ENCODE data around the gene WNT2.

The WNT2 gene

DNA sequence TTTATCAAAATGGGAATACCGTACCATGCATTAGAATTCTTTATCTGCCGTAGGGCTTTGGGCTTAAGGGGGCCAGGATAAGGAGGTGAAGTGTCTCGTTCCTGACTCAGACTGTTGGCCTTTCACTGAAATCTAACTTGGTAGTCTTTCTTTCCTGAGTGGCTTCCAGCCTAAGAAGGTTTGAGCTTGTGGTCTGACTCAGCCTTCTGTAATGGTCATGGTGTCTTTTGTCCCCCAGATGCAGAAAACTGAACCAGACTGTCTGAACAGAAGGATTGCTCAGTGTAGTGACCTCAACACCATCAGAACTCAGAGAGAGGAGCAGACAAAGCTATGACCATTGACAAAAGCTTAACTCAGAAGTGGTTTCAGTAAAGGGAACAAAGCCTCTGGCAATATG lies 39.5 kb downstream of the WNT2 start:
- Mint-ChIP-seq H3K4me1 (ENCODE audit: low read depth) (no peaks in the 10 kb centered on the region), H3K4me3 (no peak overlapping the region), H3K27ac (no peak overlapping the region), H3K27me3 (peaks cover 2% of the 10 kb centered on the region), H3K36me3 (ENCODE audit: low read depth) (no peaks in the 10 kb centered on the region), H3K9me3 (no peaks in the 10 kb centered on the region)
- intact Hi-C loops (cut with micrococcal nuclease): no loop called here

DNA sequence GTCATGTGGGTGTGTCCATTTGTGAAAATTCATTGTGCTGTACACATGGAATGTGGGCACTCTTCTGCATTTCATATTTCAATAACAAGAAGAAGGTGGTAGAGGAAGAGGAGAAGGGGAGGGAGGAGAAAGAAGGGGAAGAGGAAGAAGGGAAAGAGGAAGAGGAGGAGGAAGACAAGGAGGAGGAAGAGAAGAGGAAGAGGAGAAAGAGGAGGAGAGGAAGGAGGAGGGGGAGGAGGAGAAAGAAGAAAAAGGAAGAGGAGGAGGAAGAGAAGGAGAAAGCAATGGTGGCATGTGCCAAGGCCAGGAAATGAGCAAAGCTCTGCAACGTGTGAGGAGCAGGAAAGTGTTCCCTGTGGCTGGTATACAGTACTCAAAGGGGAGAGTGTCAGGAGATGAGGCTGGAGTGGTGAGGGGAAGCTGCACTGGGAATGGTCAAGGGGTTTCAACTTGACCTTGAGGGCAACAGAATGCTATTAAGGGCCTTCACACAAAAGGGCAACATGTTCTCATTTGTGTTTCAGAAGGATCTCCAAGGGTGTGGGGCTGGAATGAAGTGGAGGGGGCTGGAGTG lies 40.5 kb downstream of the WNT2 start:
- Mint-ChIP-seq H3K9me3 (no peaks in the 10 kb centered on the region), H3K27ac (no peak overlapping the region), H3K36me3 (ENCODE audit: low read depth) (no peaks in the 10 kb centered on the region), H3K27me3 (peaks cover 2% of the 10 kb centered on the region), H3K4me3 (no peak overlapping the region), H3K4me1 (ENCODE audit: low read depth) (no peaks in the 10 kb centered on the region)
- intact Hi-C loops (cut with micrococcal nuclease): no loop called here

DNA sequence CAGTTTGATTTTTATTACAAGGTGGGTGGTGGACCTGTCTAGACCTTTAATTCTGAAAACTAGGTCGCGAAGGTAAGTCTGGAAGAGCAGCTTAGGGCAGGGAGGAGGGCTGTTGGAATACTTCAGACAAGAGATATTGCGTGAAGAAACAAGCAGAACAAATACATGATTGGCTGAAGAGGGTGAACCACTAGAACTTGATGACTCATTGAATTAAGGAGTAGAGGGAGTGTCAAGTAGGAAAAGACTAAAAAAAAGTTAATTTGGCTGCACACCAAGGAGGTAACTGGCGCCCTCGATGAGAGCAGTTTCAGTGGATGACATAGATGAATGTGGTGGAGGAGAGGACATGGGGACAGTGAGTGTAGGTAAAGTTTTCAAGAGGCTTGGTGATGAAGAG lies 41.3 kb downstream of the WNT2 start:
- peaks cover 2% of the 10 kb centered on the region for H3K27me3 Mint-ChIP-seq
- intact Hi-C loops (cut with micrococcal nuclease): no loop called here

DNA sequence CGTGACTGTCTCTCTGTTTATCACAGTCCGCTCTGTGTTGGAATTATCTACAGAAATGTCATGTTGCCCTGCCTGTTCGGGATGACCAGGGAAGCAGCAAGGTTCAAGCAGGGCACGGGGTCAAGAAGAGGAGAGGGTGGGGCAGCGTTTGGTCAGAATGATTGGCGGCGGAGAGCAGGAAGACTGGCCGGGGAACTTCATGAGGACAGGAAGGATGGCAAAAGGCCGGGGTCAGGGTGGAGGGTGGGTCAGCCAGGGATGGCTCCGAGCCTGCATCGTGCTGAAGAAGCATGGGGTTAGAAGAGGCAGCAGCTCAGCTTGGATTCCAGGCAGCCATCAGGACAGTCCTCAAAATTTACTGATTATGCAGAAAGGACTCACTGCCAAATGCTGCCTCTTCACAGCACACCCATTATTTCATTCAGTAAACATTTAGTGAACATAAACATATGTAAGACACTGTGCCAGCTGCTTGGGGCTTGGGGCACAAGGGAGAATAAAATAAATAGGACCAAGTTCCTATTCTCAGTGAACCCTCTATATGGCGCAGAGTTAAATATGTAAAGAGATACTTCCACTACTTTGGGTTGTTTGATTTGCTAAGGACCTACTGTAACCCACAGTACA lies 42.8 kb downstream of the WNT2 start:
- Mint-ChIP-seq H3K4me3 (no peak overlapping the region), H3K27me3 (peaks cover 2% of the 10 kb centered on the region), H3K9me3 (no peaks in the 10 kb centered on the region), H3K4me1 (ENCODE audit: low read depth) (no peaks in the 10 kb centered on the region), H3K36me3 (ENCODE audit: low read depth) (no peaks in the 10 kb centered on the region), H3K27ac (no peak overlapping the region)
- intact Hi-C loops (cut with micrococcal nuclease): no loop called here

More for the DNA sequence above, 41.3 kb downstream of the WNT2 start:
- no peaks in the 10 kb centered on the region for H3K36me3 Mint-ChIP-seq (ENCODE audit: low read depth)
- no peaks in the 10 kb centered on the region for H3K9me3 Mint-ChIP-seq
- no peak overlapping the region for H3K27ac Mint-ChIP-seq
- H3K4me3 Mint-ChIP-seq: no peak overlapping the region
- no peaks in the 10 kb centered on the region for H3K4me1 Mint-ChIP-seq (ENCODE audit: low read depth)

DNA sequence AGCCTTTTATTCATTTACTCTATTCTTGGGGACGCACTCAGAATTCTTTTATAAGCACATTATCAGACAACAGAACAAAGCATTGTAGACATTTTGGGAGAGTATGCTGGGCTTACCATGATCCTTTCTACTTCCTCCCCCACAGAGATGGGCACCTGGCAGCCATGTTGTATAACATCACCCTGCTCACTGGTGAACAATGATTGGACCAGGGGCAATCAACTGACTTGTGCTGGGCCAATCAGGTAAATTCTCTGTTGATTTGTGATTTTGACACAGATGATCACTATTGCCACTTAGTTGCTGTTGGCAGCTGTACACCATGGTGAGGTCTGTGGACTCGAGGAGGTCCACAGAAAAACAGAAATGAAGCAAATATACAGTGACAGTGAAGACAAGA lies 43.7 kb downstream of the WNT2 start:
- H3K36me3 Mint-ChIP-seq (ENCODE audit: low read depth): no peaks in the 10 kb centered on the region
- H3K4me3 Mint-ChIP-seq: no peak overlapping the region
- H3K27ac Mint-ChIP-seq: no peak overlapping the region
- peaks cover 2% of the 10 kb centered on the region for H3K27me3 Mint-ChIP-seq
- intact Hi-C loops (cut with micrococcal nuclease): no loop called here
- no peaks in the 10 kb centered on the region for H3K9me3 Mint-ChIP-seq
- H3K4me1 Mint-ChIP-seq (ENCODE audit: low read depth): no peaks in the 10 kb centered on the region

DNA sequence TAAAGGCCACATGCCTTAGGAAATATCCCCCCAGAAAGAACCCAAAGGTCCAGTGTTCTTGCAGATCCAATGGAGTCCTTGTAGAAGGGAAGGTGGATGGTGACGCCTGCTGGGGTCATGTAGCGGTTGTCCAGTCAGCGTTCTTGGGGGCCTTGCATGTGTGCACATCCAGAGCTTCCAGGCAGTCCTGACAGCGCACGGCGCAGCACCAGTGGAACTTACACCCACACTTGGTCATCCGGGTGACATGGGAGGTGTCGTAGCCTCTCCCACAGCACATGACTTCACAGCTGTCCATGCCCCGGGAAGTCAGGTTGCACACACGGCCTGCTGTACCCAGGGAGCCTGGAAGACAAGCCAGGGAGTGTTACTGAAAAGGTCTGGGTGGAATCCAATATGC lies 44.8 kb downstream of the WNT2 start:
- peaks cover 2% of the 10 kb centered on the region for H3K27me3 Mint-ChIP-seq
- intact Hi-C loops (cut with micrococcal nuclease): no loop called here
- H3K27ac Mint-ChIP-seq: no peak overlapping the region
- no peaks in the 10 kb centered on the region for H3K9me3 Mint-ChIP-seq
- H3K4me3 Mint-ChIP-seq: no peak overlapping the region
- no peaks in the 10 kb centered on the region for H3K36me3 Mint-ChIP-seq (ENCODE audit: low read depth)
- no peaks in the 10 kb centered on the region for H3K4me1 Mint-ChIP-seq (ENCODE audit: low read depth)

DNA sequence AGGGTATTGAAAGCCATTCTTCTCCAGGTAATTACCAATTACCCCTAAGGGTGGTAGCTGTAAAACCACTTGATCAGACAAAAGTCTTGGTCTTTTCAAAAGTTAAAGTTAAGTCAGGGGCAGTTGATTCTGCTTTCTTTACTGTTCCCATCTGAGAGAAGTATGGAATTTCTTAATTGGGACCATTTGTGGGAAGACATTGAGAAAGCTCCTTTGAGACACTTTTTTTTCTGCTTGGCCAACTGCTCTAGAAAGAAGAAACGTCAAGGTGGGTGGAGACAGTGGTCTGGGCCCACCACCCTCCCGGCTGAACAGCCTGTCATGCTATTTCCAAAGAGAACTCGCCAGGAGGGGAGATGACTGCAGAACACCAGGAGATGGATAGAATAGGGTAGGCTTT lies 45.3 kb downstream of the WNT2 start:
- intact Hi-C loops (cut with micrococcal nuclease): no loop called here
- Mint-ChIP-seq H3K27me3 (peaks cover 2% of the 10 kb centered on the region), H3K4me1 (ENCODE audit: low read depth) (no peaks in the 10 kb centered on the region), H3K9me3 (no peaks in the 10 kb centered on the region), H3K36me3 (ENCODE audit: low read depth) (no peaks in the 10 kb centered on the region), H3K4me3 (no peak overlapping the region), H3K27ac (no peak overlapping the region)

DNA sequence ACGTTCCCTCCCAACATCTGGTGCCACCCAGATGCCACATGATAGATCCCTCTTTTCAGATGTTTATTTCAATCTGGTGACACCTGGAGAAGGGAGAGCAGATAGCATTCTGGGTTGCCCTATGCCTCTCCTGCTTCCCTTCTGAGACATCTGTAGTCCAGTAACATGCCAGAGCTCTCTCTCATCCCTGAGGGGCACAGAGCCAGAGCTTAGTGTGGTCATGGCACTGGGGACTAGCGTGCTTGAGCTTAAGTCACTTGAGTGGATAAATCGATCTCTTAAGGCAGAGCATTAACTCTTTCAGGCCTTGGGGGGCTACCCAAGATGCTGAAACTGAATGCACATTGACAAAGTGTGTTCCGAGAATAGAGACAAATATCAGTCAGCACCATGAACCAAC lies 47.9 kb downstream of the WNT2 start:
- Mint-ChIP-seq H3K27ac (no peak overlapping the region), H3K36me3 (ENCODE audit: low read depth) (no peaks in the 10 kb centered on the region), H3K27me3 (peaks cover 2% of the 10 kb centered on the region), H3K9me3 (no peaks in the 10 kb centered on the region), H3K4me3 (no peak overlapping the region), H3K4me1 (ENCODE audit: low read depth) (no peaks in the 10 kb centered on the region)
- intact Hi-C loops (cut with micrococcal nuclease): no loop called here

DNA sequence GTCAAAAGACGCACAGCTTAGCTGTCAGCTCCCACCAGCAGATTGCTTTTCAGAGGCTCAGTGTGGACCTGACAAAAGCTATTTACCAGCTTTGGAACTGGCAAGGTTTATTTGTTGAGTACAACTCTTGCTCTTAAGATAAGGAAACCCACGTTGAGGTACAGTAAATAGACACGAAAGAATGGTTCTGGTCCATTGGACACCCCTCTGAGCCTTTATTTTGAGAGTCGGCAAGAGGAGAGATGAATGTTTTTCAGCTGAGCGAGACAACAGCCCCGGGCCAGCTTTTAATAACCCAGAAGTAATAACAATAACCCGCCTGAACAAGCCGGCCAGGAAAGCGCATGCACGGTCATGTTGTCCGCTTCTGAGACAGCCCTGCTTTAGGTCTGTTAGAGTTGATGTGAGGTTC lies 49.0 kb downstream of the WNT2 start:
- no peaks in the 10 kb centered on the region for H3K36me3 Mint-ChIP-seq (ENCODE audit: low read depth)
- H3K27ac Mint-ChIP-seq: no peak overlapping the region
- intact Hi-C loops (cut with micrococcal nuclease): no loop called here
- H3K27me3 Mint-ChIP-seq: no peaks in the 10 kb centered on the region
- no peaks in the 10 kb centered on the region for H3K9me3 Mint-ChIP-seq
- H3K4me3 Mint-ChIP-seq: no peak overlapping the region
- no peaks in the 10 kb centered on the region for H3K4me1 Mint-ChIP-seq (ENCODE audit: low read depth)

DNA sequence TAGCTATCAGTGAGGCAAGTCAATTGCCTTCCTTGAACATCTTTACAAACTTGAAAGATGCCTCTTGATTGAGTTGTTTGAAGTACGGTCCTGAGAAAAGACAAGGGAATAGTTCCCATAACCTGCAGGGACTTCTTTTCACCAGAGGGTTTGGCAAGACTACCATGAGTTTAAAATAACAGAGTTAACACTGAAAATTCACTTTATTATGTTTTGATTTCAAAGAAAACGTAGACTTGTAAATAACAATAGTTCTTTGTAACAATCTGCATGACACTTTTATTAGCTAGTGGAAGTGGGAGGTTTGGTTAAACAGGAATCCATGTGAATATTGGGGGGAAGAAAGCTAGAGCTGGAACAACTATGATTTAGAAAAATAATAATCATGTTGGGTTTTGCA lies 49.5 kb downstream of the WNT2 start:
- Mint-ChIP-seq H3K4me3 (no peak overlapping the region), H3K36me3 (ENCODE audit: low read depth) (no peaks in the 10 kb centered on the region), H3K9me3 (no peaks in the 10 kb centered on the region), H3K4me1 (ENCODE audit: low read depth) (no peaks in the 10 kb centered on the region), H3K27me3 (no peaks in the 10 kb centered on the region), H3K27ac (no peak overlapping the region)
- intact Hi-C loops (cut with micrococcal nuclease): no loop called here

DNA sequence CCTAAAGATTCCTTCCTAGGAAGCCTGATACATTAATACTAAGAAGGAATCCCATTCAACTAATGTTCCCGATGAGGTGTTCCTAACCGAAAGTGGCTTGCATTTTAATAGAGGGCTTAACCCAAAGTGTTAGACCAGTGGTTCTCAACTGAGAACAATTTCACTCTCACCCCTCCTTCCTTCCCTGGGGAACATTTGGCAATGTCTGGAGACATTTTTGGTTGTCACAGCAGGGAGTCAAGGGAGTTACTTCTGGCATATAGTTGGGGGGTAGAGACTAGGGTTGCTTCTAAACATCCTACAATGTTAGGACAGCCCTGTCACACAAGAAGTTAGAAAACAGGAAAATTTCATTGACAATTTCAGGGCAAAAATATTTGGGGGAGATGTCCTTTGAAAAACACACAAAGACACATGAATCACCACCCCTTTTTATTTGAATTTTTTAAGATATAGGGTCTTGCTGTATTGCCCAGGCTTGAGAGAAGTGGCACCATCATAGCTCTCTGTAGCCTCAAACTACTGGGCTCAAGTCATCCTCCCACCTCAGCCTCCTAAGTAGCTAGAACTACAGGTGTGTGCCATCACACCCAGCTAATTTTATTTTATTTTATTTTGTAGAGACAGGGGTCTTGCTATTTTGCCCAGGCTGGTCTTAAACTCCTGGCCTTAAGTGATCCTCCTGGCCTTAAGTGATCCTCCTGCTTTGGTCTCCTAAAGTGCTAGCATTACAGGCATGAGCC lies 50.7 kb downstream of the WNT2 start:
- Mint-ChIP-seq H3K4me1 (ENCODE audit: low read depth) (no peaks in the 10 kb centered on the region), H3K9me3 (no peaks in the 10 kb centered on the region), H3K36me3 (ENCODE audit: low read depth) (no peaks in the 10 kb centered on the region), H3K27ac (no peak overlapping the region), H3K27me3 (no peaks in the 10 kb centered on the region), H3K4me3 (no peak overlapping the region)
- intact Hi-C loops (cut with micrococcal nuclease): no loop called here

DNA sequence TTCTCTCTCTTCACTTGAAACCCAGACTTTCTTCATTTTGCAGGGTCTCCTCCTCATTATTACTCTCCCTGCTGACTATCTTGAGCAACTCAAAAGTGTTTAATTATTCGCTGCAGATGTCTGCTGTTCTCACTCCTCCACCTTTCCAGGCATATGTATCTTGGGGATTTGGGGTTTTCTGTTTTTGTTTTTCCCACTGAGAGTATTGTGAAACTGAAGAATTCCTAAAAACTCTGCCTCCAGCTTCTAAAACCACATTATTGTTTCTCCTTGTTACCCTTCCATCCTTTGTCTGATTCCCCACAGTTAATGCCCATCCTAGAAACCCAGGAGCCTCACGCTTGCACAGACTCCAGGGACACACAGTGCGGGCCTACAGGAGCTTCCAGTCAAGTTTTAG lies 51.3 kb downstream of the WNT2 start:
- Mint-ChIP-seq H3K4me1 (ENCODE audit: low read depth) (no peaks in the 10 kb centered on the region), H3K36me3 (ENCODE audit: low read depth) (no peaks in the 10 kb centered on the region), H3K27me3 (no peaks in the 10 kb centered on the region), H3K4me3 (no peak overlapping the region), H3K27ac (no peak overlapping the region), H3K9me3 (no peaks in the 10 kb centered on the region)
- intact Hi-C loops (cut with micrococcal nuclease): no loop called here

DNA sequence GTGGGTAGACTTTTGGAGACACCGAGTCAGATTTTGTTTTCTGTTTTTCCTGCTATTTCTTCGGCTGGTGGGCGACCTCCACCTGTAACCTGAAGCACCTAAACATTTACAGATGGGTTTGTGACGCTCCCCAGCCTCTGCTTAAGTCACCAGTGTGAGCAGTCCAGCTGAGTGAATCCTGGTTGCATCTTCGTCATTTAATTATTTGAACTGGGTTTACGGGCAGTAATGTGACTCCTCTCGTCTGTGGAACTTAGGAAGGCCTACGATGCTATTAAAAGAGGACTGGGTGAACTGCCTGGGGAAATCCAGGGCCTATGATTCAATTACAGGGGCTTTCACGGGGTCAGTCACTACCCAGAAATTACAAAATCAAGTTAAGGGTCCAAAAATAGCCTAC lies 52.5 kb downstream of the WNT2 start:
- intact Hi-C loops (cut with micrococcal nuclease): no loop called here
- no peak overlapping the region for H3K27ac Mint-ChIP-seq
- H3K4me1 Mint-ChIP-seq (ENCODE audit: low read depth): no peaks in the 10 kb centered on the region
- no peak overlapping the region for H3K4me3 Mint-ChIP-seq
- no peaks in the 10 kb centered on the region for H3K36me3 Mint-ChIP-seq (ENCODE audit: low read depth)
- H3K9me3 Mint-ChIP-seq: no peaks in the 10 kb centered on the region
- no peaks in the 10 kb centered on the region for H3K27me3 Mint-ChIP-seq

DNA sequence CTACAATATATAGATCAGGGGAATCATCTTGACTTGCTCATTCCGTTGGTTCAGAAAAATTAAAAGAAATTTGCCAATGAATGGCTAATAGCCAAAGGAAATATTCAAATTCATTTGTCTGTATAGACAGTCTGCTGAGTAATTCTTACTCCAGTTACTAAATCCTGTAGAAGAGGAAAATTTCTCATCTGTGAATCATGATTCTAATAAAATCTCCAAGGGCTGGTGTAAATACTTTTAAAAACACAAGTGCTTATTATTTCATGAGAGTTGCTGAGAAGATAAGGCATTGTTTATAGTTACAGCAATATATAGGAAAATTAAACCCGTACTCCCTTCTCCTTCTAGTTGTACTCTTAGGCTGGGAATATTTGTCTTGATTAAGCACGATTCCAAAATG lies 53.0 kb downstream of the WNT2 start:
- H3K27ac Mint-ChIP-seq: no peak overlapping the region

DNA sequence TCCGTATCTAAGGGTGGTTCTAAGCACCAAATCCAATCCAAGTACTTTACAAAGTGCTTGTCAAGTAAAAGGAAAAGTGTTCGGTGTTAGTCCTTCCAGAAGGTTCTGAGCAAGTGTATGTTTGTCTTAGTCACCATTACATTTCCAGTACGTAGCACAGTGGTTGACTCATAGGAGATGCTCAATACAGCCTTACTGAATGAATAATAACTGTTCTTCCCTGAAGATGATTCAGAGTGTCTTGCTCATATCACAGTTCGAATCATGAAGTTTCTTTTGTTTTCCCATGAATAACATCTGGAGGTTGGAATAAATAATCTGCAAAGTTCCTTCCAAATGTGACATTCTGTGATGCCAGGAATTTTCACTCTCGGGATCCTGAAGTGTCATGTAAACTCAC lies 53.4 kb downstream of the WNT2 start:
- Mint-ChIP-seq H3K27me3 (no peaks in the 10 kb centered on the region), H3K4me1 (ENCODE audit: low read depth) (no peaks in the 10 kb centered on the region), H3K36me3 (ENCODE audit: low read depth) (no peaks in the 10 kb centered on the region), H3K27ac (no peak overlapping the region), H3K4me3 (no peak overlapping the region), H3K9me3 (no peaks in the 10 kb centered on the region)
- intact Hi-C loops (cut with micrococcal nuclease): no loop called here

More for the DNA sequence above, 53.0 kb downstream of the WNT2 start:
- H3K36me3 Mint-ChIP-seq (ENCODE audit: low read depth): no peaks in the 10 kb centered on the region
- H3K4me1 Mint-ChIP-seq (ENCODE audit: low read depth): no peaks in the 10 kb centered on the region
- H3K9me3 Mint-ChIP-seq: no peaks in the 10 kb centered on the region
- intact Hi-C loops (cut with micrococcal nuclease): no loop called here
- no peaks in the 10 kb centered on the region for H3K27me3 Mint-ChIP-seq
- no peak overlapping the region for H3K4me3 Mint-ChIP-seq

All from dendritic cell treated with granulocyte-macrophage colony-stimulating factor and Interleukin-4, amounts not matched to agents 40 ng/mL and 50 ng/mL, for 4 days (primary cell).